Neural cell (in vitro differentiated cells): ENCODE measurements around the gene ZNF350. TPM values are rescaled to one million over a fixed set of nuclear protein-coding genes. Genes with fewer than 3 reads are reported as not detected.

Experiments used
- H2AFZ ChIP-seq: fragments of 200-600, 300-800 bp; sonication (generic), shearing (Covaris generic); 2 replicates; pipeline ENCODE4 v1.6.0; 2014; ENCODE audit warnings: low read depth, mild to moderate bottlenecking, antibody characterized with exemption, low read length, moderate library complexity
- H3F3A ChIP-seq: fragments of 200-600 bp; shearing (Covaris generic); 2 replicates; pipeline ENCODE4 v1.6.1; 2016; ENCODE audit warnings: mild to moderate bottlenecking, moderate library complexity, mixed read lengths, antibody characterized with exemption, low read length; ENCODE audit not compliant: insufficient read depth, poor library complexity, severe bottlenecking
- H3K27ac ChIP-seq: fragments of 200-600, 300-800 bp; sonication (generic), shearing (Covaris generic); 2 replicates; pipeline ENCODE4 v1.5.1; 2014; ENCODE audit warnings: mild to moderate bottlenecking, low read length, moderate library complexity
- H3K27me3 ChIP-seq: fragments of 300-800, 200-600 bp; sonication (generic), shearing (Covaris generic); 2 replicates; pipeline ENCODE4 v1.6.0; 2014; ENCODE audit warnings: mild to moderate bottlenecking, low read depth, low read length, moderate library complexity; ENCODE audit not compliant: insufficient read depth
- H3K36me3 ChIP-seq: fragments of 300-800, 200-600 bp; sonication (generic), shearing (Covaris generic); 2 replicates; pipeline ENCODE4 v1.5.1; 2014; ENCODE audit warnings: mild to moderate bottlenecking, antibody characterized with exemption, low read length, moderate library complexity; ENCODE audit not compliant: insufficient read depth
- H3K4me2 ChIP-seq: fragments of 300-800, 200-600 bp; sonication (generic), shearing (Covaris generic); 2 replicates; pipeline ENCODE4 v1.6.0; 2014; ENCODE audit warnings: mild to moderate bottlenecking, low read length
- H3K4me3 ChIP-seq: fragments of 300-800, 200-600 bp; sonication (generic), shearing (Covaris generic); 2 replicates; pipeline ENCODE4 v1.5.1; 2014; ENCODE audit warnings: mild to moderate bottlenecking, low read length, moderate library complexity
- H3K79me2 ChIP-seq: fragments of 200-600 bp; shearing (Covaris generic); replicated peaks from 2 replicates; pipeline ENCODE4 v1.6.0; 2014; ENCODE audit warnings: mild to moderate bottlenecking, low read length, moderate library complexity; ENCODE audit not compliant: insufficient read depth
- H3K9ac ChIP-seq: fragments of 300-800, 200-600 bp; sonication (generic), shearing (Covaris generic); 2 replicates; pipeline ENCODE4 v1.6.1; 2016; ENCODE audit warnings: mild to moderate bottlenecking, low read length, mixed read lengths
- H3K9me2 ChIP-seq: fragments of 200-600 bp; shearing (Covaris generic); 2 replicates; pipeline ENCODE4 v1.6.1; 2016; ENCODE audit warnings: mild to moderate bottlenecking, low read length, mixed read lengths; ENCODE audit not compliant: insufficient read depth
- H3K9me3 ChIP-seq: fragments of 200-600, 300-800 bp; sonication (generic), shearing (Covaris generic); 2 replicates; pipeline ENCODE4 v1.6.1; 2016; ENCODE audit warnings: mild to moderate bottlenecking, mixed run types, low read length, moderate library complexity, mixed read lengths
- H4K20me1 ChIP-seq: fragments of 200-600 bp; shearing (Covaris generic); 2 replicates; pipeline ENCODE4 v1.6.1; 2016; ENCODE audit warnings: mild to moderate bottlenecking, mixed run types; ENCODE audit not compliant: insufficient read depth
- CTCF ChIP-seq: fragments of 450-650 bp; IDR thresholded peaks from 2 replicates; pipeline ENCODE4 v1.5.1; 2014; ENCODE audit warnings: antibody characterized with exemption, mild to moderate bottlenecking, moderate library complexity; ENCODE audit not compliant: poor library complexity, severe bottlenecking
- EP300 ChIP-seq: fragments of 450-650 bp; conservative IDR thresholded peaks from 2 replicates; pipeline ENCODE4 v1.6.1; 2014; ENCODE audit warnings: antibody characterized with exemption, mild to moderate bottlenecking, moderate library complexity; ENCODE audit not compliant: poor library complexity, severe bottlenecking
- EZH2 ChIP-seq: fragments of 200-600, 300-800 bp; shearing (Covaris generic), sonication (generic); IDR thresholded peaks from 2 replicates; pipeline ENCODE4 v1.6.1; 2014; ENCODE audit warnings: antibody characterized with exemption, low read length, borderline replicate concordance, mild to moderate bottlenecking; ENCODE audit not compliant: insufficient read depth, poor library complexity, severe bottlenecking
- MXI1 ChIP-seq: fragments of 450-650 bp; conservative IDR thresholded peaks from 2 replicates; pipeline ENCODE4 v1.6.1; 2014; ENCODE audit warnings: antibody characterized with exemption, mild to moderate bottlenecking; ENCODE audit not compliant: poor library complexity, severe bottlenecking
- POLR2AphosphoS5 ChIP-seq: IDR thresholded peaks from 2 replicates; pipeline ENCODE4 v1.6.1; 2012
- RAD21 ChIP-seq: fragments of 450-650 bp; conservative IDR thresholded peaks from 2 replicates; pipeline ENCODE4 v1.6.1; 2014; ENCODE audit warnings: antibody characterized with exemption, mild to moderate bottlenecking, moderate library complexity
- SMC3 ChIP-seq: fragments of 450-650 bp; conservative IDR thresholded peaks from 2 replicates; pipeline ENCODE4 v1.6.1; 2014; ENCODE audit warnings: antibody characterized with exemption, mild to moderate bottlenecking, moderate library complexity; ENCODE audit not compliant: poor library complexity
- TAF1 ChIP-seq: IDR thresholded peaks from 2 replicates; pipeline ENCODE4 v1.6.1; 2012; ENCODE audit warnings: low read depth
- polyA plus RNA-seq: library from polyadenylated mRNA; depleted of rRNA; stranded (reverse); fragments of >200 nt; gene quantifications from 2 replicates; pipeline ENCODE4 v1.2.3, GENCODE V29; 2014
- TF ChIP-seq, protein P1 (sequence below): IDR thresholded peaks from 2 replicates; pipeline ENCODE4 v1.6.1; 2012; ENCODE audit warnings: borderline replicate concordance

The ZNF350 gene
- polyA plus RNA-seq, 1 donor from 2014 or later = 7.9 TPM

DNA sequence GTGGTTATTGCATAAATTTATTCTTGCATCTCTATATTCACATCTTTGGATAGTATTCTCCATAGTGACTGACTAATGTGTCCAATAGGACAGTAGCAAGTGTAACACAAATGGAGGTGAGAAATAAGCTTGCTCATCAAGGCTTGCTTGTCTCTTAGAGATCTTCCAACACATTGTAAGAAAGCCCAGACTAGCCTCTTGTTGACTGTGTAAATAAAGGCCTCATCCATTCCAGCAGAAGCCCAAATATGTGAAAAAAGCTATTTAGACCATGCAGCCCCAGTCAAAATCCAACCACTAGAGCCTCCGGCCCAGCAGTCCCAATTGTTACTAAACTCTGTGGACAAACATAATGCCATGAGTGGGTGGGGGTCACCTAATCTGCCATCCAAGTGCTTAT lies 24.0 kb upstream of the ZNF350 start:
- H3K27me3 ChIP-seq = no peaks in the 10 kb centered on the region
- H2AFZ ChIP-seq = no peak overlapping the region
- H3F3A ChIP-seq = no peaks in the 10 kb centered on the region
- no peak overlapping the region for H3K9ac ChIP-seq
- TF ChIP-seq MXI1 (no peak), TAF1 (no peak), RAD21 (no peak), EZH2 (no peak), POLR2AphosphoS5 (no peak), EP300 (no peak), CTCF (no peak), SMC3 (no peak)
- TF ChIP-seq, protein P1, sequence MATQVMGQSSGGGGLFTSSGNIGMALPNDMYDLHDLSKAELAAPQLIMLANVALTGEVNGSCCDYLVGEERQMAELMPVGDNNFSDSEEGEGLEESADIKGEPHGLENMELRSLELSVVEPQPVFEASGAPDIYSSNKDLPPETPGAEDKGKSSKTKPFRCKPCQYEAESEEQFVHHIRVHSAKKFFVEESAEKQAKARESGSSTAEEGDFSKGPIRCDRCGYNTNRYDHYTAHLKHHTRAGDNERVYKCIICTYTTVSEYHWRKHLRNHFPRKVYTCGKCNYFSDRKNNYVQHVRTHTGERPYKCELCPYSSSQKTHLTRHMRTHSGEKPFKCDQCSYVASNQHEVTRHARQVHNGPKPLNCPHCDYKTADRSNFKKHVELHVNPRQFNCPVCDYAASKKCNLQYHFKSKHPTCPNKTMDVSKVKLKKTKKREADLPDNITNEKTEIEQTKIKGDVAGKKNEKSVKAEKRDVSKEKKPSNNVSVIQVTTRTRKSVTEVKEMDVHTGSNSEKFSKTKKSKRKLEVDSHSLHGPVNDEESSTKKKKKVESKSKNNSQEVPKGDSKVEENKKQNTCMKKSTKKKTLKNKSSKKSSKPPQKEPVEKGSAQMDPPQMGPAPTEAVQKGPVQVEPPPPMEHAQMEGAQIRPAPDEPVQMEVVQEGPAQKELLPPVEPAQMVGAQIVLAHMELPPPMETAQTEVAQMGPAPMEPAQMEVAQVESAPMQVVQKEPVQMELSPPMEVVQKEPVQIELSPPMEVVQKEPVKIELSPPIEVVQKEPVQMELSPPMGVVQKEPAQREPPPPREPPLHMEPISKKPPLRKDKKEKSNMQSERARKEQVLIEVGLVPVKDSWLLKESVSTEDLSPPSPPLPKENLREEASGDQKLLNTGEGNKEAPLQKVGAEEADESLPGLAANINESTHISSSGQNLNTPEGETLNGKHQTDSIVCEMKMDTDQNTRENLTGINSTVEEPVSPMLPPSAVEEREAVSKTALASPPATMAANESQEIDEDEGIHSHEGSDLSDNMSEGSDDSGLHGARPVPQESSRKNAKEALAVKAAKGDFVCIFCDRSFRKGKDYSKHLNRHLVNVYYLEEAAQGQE = no peak
- no peak overlapping the region for H3K27ac ChIP-seq
- H3K79me2 ChIP-seq = peaks cover 22% of the 10 kb centered on the region
- no peaks in the 10 kb centered on the region for H3K9me3 ChIP-seq
- no peak overlapping the region for H3K4me3 ChIP-seq
- no peaks in the 10 kb centered on the region for H4K20me1 ChIP-seq
- no peaks in the 10 kb centered on the region for H3K9me2 ChIP-seq
- peaks cover 10% of the 10 kb centered on the region for H3K36me3 ChIP-seq
- H3K4me2 ChIP-seq = no peak overlapping the region

DNA sequence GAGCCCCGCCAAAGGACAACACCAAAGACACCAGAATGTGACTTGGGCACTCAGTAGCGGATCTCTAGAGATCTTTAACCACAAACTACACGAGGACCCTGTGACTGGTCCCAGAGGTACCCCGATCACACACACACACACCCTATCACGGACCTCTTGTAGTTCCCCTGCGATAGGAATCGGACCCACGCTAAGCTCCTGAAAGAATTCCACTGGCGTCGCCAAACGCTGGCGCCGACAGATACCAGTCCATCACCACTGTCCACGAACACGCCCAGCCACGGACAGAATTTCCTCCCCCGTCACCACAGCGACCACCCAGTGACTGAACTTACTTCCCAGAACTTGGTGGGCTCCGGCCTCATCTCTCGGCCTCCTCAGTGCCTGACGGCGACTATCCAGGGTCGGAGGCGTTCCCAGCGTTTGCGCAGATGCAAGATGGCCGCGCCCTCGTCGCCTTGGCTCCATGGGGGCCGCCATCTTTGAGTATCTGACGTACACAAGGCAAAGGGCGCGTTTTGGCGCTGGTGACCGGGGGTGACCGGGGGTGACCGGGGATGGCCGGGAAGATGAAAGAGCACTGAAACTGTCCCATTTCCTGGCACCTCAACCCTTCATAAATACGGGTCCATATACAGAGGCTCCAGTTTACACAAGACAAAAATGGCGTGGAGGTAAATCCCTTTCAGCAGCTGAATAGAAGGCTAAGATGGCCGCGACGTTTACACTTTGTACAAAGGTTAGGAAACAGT lies 21.3 kb upstream of the ZNF350 start, which contains the start of gene ZNF615:
ZNF615 (minus strand) TSS at position 406 of the 752 bp plus-strand sequence. CDS start 4,500 bp downstream, outside the sequence.
- Histone ChIP-seq H3K27me3 (no peaks in the 10 kb centered on the region), H3K4me3 (peak within 1 kb of the TSS; percentile 95), H3K9ac (peak within 1 kb of the TSS; percentile 79), H3K27ac (peak within 1 kb of the TSS; percentile 82), H3F3A (no peaks in the 10 kb centered on the region), H3K36me3 (peaks cover 7% of the 10 kb centered on the region), H3K79me2 (peaks cover 32% of the 10 kb centered on the region), H2AFZ (peak within 1 kb of the TSS; percentile 96), H3K4me2 (peak within 1 kb of the TSS; percentile 80), H4K20me1 (no peaks in the 10 kb centered on the region), H3K9me2 (no peaks in the 10 kb centered on the region), H3K9me3 (no peaks in the 10 kb centered on the region)
- TF ChIP-seq TAF1 = peak; percentile 77
- TF ChIP-seq RAD21 = peak; percentile 35
- peak; percentile 43 for TF ChIP-seq SMC3
- TF ChIP-seq, protein P1 = no peak
- peak; percentile 78 for TF ChIP-seq MXI1
- peak; percentile 9 for TF ChIP-seq EP300
- peak; percentile 75 for TF ChIP-seq POLR2AphosphoS5
- no peak for TF ChIP-seq EZH2
- no peak for TF ChIP-seq CTCF
